Endothelial cell of umbilical vein (primary cell): Measurements from ENCODE around the gene VAV3. TPM values are rescaled to one million over a fixed set of nuclear protein-coding genes. Genes with fewer than 3 reads are reported as not detected.

ENCODE experiments used
- BruUV-seq: library from RNA; stranded (reverse); fragments of 400-500 nt; replicated peaks from 2 replicates; lab custom pipeline; 2021; lab: Mats Ljungman, UMichigan
- CTCF ChIA-PET: fragments of 300-600, 350-600 bp; sonication (Branson Sonifier 250); formaldehyde crosslinking; loops from one replicate; lab custom pipeline; 2021; ENCODE audit warnings: antibody characterized with exemption, inconsistent platforms; lab: Charles Lee
- POLR2A ChIA-PET: fragments of 300-600, 350-600 bp; sonication (Branson Sonifier 250); formaldehyde crosslinking; loops from one replicate; lab custom pipeline; 2021; ENCODE audit warnings: antibody characterized with exemption, inconsistent platforms; lab: Charles Lee
- DNase-seq: peaks from one replicate; pipeline ENCODE4 v3.0.0-alpha.2; 2011; ENCODE audit warnings: low read depth, low spot score
- FAIRE-seq: peaks from 2 replicates; lab custom pipeline; 2011; peaks lifted over from hg19 to GRCh38; lab: Jason Lieb, UNC
- H2AFZ ChIP-seq: 2 replicates; pipeline ENCODE4 v1.6.0; 2012; ENCODE audit warnings: low read depth, low read length, control low read depth, inconsistent platforms
- H3K27ac ChIP-seq: 2 replicates; pipeline ENCODE4 v1.5.1; 2011; ENCODE audit warnings: low read depth, mild to moderate bottlenecking, control low read depth, low read length, moderate library complexity; ENCODE audit not compliant: insufficient read depth
- H3K27me3 ChIP-seq, 2 experiments: 2 replicates each; pipeline versions ENCODE4 v1.6.0 to v1.6.1; 2011; ENCODE audit warnings: low read length in 2 of 2, mixed read lengths in 1 of 2; ENCODE audit not compliant: control insufficient read depth in 2 of 2, insufficient read depth in 2 of 2
- H3K36me3 ChIP-seq, 2 experiments: 2 replicates in 1 of 2; 3 replicates in 1 of 2; pipeline ENCODE4 v1.5.1; 2011; ENCODE audit warnings: low read length in 2 of 2, mild to moderate bottlenecking in 1 of 2, moderate library complexity in 1 of 2; ENCODE audit not compliant: control insufficient read depth in 2 of 2, insufficient read depth in 2 of 2; ENCODE audit errors: extremely low read depth in 1 of 2
- H3K4me1 ChIP-seq: 3 replicates; pipeline ENCODE4 v1.5.1; 2011; ENCODE audit warnings: mild to moderate bottlenecking, low read length; ENCODE audit not compliant: control insufficient read depth, insufficient read depth; ENCODE audit errors: extremely low read depth
- H3K4me2 ChIP-seq: 2 replicates; pipeline ENCODE4 v1.6.1; 2011; ENCODE audit warnings: low read length, control low read depth, mixed read lengths; ENCODE audit not compliant: insufficient read depth
- H3K4me3 ChIP-seq, 3 experiments: fragments of 200-600 bp in 1 of 3; sonication (generic), shearing (Covaris generic) in 1 of 3; replicated peaks in 1 of 3; 2 replicates each; pipeline ENCODE4 v1.5.1; 2011 to 2016; ENCODE audit warnings: control low read depth in 3 of 3, low read length in 3 of 3, mild to moderate bottlenecking in 2 of 3, inconsistent platforms in 1 of 3, low read depth in 1 of 3, moderate library complexity in 1 of 3; ENCODE audit not compliant: insufficient read depth in 1 of 3
- H3K79me2 ChIP-seq: 2 replicates; pipeline ENCODE4 v1.6.0; 2012; ENCODE audit warnings: low read length, inconsistent platforms; ENCODE audit not compliant: control insufficient read depth, insufficient read depth
- H3K9ac ChIP-seq: replicated peaks from 2 replicates; pipeline ENCODE3; 2011; ENCODE audit warnings: low read length, control low read depth; ENCODE audit not compliant: insufficient read depth; ENCODE audit errors: extremely low read depth
- H3K9me1 ChIP-seq: replicated peaks from 3 replicates; pipeline ENCODE4 v1.6.0; 2011; ENCODE audit warnings: mild to moderate bottlenecking, low read length; ENCODE audit not compliant: control insufficient read depth, insufficient read depth; ENCODE audit errors: extremely low read depth
- H3K9me3 ChIP-seq: replicated peaks from 2 replicates; pipeline ENCODE4 v1.5.1; 2012; ENCODE audit warnings: low read length, inconsistent platforms; ENCODE audit not compliant: control insufficient read depth, insufficient read depth
- H4K20me1 ChIP-seq: replicated peaks from 2 replicates; pipeline ENCODE3; 2011; ENCODE audit warnings: mild to moderate bottlenecking, low read length; ENCODE audit not compliant: control insufficient read depth, insufficient read depth; ENCODE audit errors: extremely low read depth
- EZH2 ChIP-seq: IDR thresholded peaks from 2 replicates; pipeline ENCODE4 v1.6.1; 2012; ENCODE audit warnings: borderline replicate concordance, low read depth, mild to moderate bottlenecking, moderate library complexity, low read length, inconsistent platforms; ENCODE audit not compliant: severe bottlenecking
- FOS ChIP-seq: IDR thresholded peaks from 2 replicates; pipeline ENCODE4 v1.6.1; 2011; ENCODE audit warnings: mild to moderate bottlenecking, low read length, moderate library complexity, borderline replicate concordance; ENCODE audit not compliant: insufficient read depth
- GATA2 ChIP-seq: IDR thresholded peaks from 2 replicates; pipeline ENCODE4 v1.7.0; 2011; ENCODE audit warnings: low read depth, mild to moderate bottlenecking, moderate library complexity, mixed read lengths, low read length; ENCODE audit not compliant: insufficient read length, insufficient read depth
- JUN ChIP-seq: IDR thresholded peaks from 2 replicates; pipeline ENCODE4 v1.6.1; 2011; ENCODE audit warnings: borderline replicate concordance, low read depth; ENCODE audit not compliant: insufficient read length, insufficient read depth
- MAX ChIP-seq: IDR thresholded peaks from 2 replicates; pipeline ENCODE4 v1.6.1; 2011; ENCODE audit not compliant: insufficient read depth, insufficient read length
- MYC ChIP-seq: IDR thresholded peaks from one replicate; pipeline ENCODE4 v1.6.1; 2011; ENCODE audit warnings: mild to moderate bottlenecking, low read depth, low read length
- POLR2A ChIP-seq: IDR thresholded peaks from 2 replicates; pipeline ENCODE4 v1.6.1; 2012; ENCODE audit warnings: low read depth, mild to moderate bottlenecking, control low read depth, low read length
- POLR2AphosphoS5 ChIP-seq: IDR thresholded peaks from 2 replicates; pipeline ENCODE4 v1.6.1; 2012; ENCODE audit warnings: low read depth, mild to moderate bottlenecking, control low read depth, low read length, moderate library complexity; ENCODE audit not compliant: insufficient read depth
- dilution Hi-C: fragments of 300-500 bp; cut with MboI; formaldehyde crosslinking; loops from one replicate; pipeline ENCODE4 v1.15.0; 2019; ENCODE audit warnings: low sequenced_read_pairs; ENCODE audit not compliant: extremely low pct_ligation_motif_present
- intact Hi-C: fragments of 100-400 bp; cut with micrococcal nuclease; formaldehyde crosslinking; loops from one replicate; pipeline ENCODE4 v1.10.0; 2022
- polyA plus RNA-seq, 4 experiments: library from polyadenylated mRNA; depleted of rRNA in 3 of 4; stranded (reverse) in 3 of 4; unstranded in 1 of 4; fragments of >200 nt; gene quantifications; 2 replicates each; pipeline versions ENCODE4 v1.2.1 to v1.2.3, GENCODE V29; 2011 to 2012; ENCODE audit warnings: missing spikeins in 1 of 4
- total RNA-seq: library from RNA; stranded (reverse); gene quantifications from 2 replicates; pipeline ENCODE4 v1.2.3, GENCODE V29; 2021
- TF ChIP-seq, protein P1 (sequence below), 2 donors: IDR thresholded peaks; 1 replicate in 1 of 2; 2 replicates in 1 of 2; pipeline ENCODE4 v1.5.1; 2011; ENCODE audit warnings: low read length in 2 of 2, mild to moderate bottlenecking in 2 of 2, moderate library complexity in 2 of 2, control low read depth in 1 of 2, inconsistent platforms in 1 of 2, low read depth in 1 of 2; ENCODE audit not compliant: insufficient read depth in 1 of 2; ENCODE audit errors: extremely low read depth in 1 of 2

VAV3 gene
- total and polyA plus RNA-seq, 2 donors (not counting 3 experiments of a cell fraction or from before 2014, with no cell fraction given), result 0.18 to 1.5 TPM

- no peak overlapping the region for H3K4me2 ChIP-seq
- H3K27ac ChIP-seq, result no peak overlapping the region
- DNase-seq, result no peak
- intact Hi-C loops (no loop called here), dilution Hi-C loops (no loop called here)
- no peaks in the 10 kb centered on the region for H3K9me1 ChIP-seq
- BruUV-seq, result no TSS peak
- H3K27me3 ChIP-seq, result no peaks in the 10 kb centered on the region
- H3K36me3 ChIP-seq, result no peaks in the 10 kb centered on the region
- no peak overlapping the region for H3K9ac ChIP-seq
- H4K20me1 ChIP-seq, result no peaks in the 10 kb centered on the region
- H3K79me2 ChIP-seq, result no peaks in the 10 kb centered on the region
- no peak for FAIRE-seq
- TF ChIP-seq POLR2AphosphoS5 (no peak), MAX (no peak), JUN (no peak), POLR2A (no peak), FOS (no peak), GATA2 (no peak), MYC (no peak), EZH2 (no peak)
- TF ChIP-seq, protein P1, sequence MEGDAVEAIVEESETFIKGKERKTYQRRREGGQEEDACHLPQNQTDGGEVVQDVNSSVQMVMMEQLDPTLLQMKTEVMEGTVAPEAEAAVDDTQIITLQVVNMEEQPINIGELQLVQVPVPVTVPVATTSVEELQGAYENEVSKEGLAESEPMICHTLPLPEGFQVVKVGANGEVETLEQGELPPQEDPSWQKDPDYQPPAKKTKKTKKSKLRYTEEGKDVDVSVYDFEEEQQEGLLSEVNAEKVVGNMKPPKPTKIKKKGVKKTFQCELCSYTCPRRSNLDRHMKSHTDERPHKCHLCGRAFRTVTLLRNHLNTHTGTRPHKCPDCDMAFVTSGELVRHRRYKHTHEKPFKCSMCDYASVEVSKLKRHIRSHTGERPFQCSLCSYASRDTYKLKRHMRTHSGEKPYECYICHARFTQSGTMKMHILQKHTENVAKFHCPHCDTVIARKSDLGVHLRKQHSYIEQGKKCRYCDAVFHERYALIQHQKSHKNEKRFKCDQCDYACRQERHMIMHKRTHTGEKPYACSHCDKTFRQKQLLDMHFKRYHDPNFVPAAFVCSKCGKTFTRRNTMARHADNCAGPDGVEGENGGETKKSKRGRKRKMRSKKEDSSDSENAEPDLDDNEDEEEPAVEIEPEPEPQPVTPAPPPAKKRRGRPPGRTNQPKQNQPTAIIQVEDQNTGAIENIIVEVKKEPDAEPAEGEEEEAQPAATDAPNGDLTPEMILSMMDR (IDR thresholded peaks at IDR 0.05; ENCODE audit: extremely low read depth in 1 of 2, insufficient read depth in 1 of 2, low read depth in 1 of 2, low read length in 2 of 2), result no peak
- H2AFZ ChIP-seq, result no peak overlapping the region
- no peak overlapping the region for H3K4me3 ChIP-seq
- no peaks in the 10 kb centered on the region for H3K9me3 ChIP-seq
- POLR2A ChIA-PET, result no interaction called here
- CTCF ChIA-PET, result no interaction called here
- H3K4me1 ChIP-seq, result no peaks in the 10 kb centered on the region
These were observed 417.4 kb downstream of the VAV3 start for GRCh38 chr1:107547363-107548155.
